HEK293 (cell line): Measurements from ENCODE around the gene IRX3.

Experiments
- BCL11A ChIP-seq: fragments of 450-650 bp; formaldehyde crosslinking; IDR thresholded peaks from 2 replicates; pipeline ENCODE4 v1.5.1; 2016; ENCODE audit warnings: low read depth, missing biosample characterization, missing genetic modification characterization
- HOXA7 ChIP-seq: sonication (generic); formaldehyde crosslinking; IDR thresholded peaks from 2 replicates; pipeline ENCODE4 v1.8.1; 2022; ENCODE audit warnings: missing genetic modification reagents, borderline replicate concordance
- ZBTB1 ChIP-seq: fragments of 450-650 bp; formaldehyde crosslinking; IDR thresholded peaks from 2 replicates; pipeline ENCODE4 v1.5.1; 2016; ENCODE audit warnings: missing biosample characterization, missing genetic modification characterization
- ZBTB7A ChIP-seq: fragments of 450-650 bp; formaldehyde crosslinking; IDR thresholded peaks from 2 replicates; pipeline ENCODE4 v1.5.1; 2016; ENCODE audit warnings: low read depth, missing biosample characterization, missing genetic modification characterization
- ZNF138 ChIP-seq: fragments of 450-650 bp; formaldehyde crosslinking; IDR thresholded peaks from 2 replicates; pipeline ENCODE4 v1.5.1; 2016; ENCODE audit warnings: missing biosample characterization, missing genetic modification characterization, borderline replicate concordance
- ZNF302 ChIP-seq: fragments of 450-650 bp; formaldehyde crosslinking; IDR thresholded peaks from 2 replicates; pipeline ENCODE4 v1.5.1; 2016; ENCODE audit warnings: missing biosample characterization, missing genetic modification characterization, low read depth
- ZNF623 ChIP-seq: fragments of 450-650 bp; formaldehyde crosslinking; IDR thresholded peaks from 2 replicates; pipeline ENCODE4 v1.5.1; 2016; ENCODE audit warnings: missing biosample characterization, missing genetic modification characterization
- ZNF76 ChIP-seq: fragments of 450-650 bp; formaldehyde crosslinking; IDR thresholded peaks from 2 replicates; pipeline ENCODE4; 2016; ENCODE audit warnings: low read depth, missing biosample characterization, missing genetic modification characterization, borderline replicate concordance
- TF ChIP-seq, protein P1 (sequence below): fragments of 450-650 bp; formaldehyde crosslinking; IDR thresholded peaks from 2 replicates; pipeline ENCODE4 v1.5.1; 2016; ENCODE audit warnings: missing biosample characterization, missing genetic modification characterization
- TF ChIP-seq, protein P2 (sequence below): fragments of 450-650 bp; formaldehyde crosslinking; conservative IDR thresholded peaks from 2 replicates; pipeline ENCODE4 v1.5.1; 2016; ENCODE audit warnings: low read depth, missing biosample characterization, missing genetic modification characterization
- TF ChIP-seq, protein P3 (sequence below): fragments of 450-650 bp; formaldehyde crosslinking; IDR thresholded peaks from 2 replicates; pipeline ENCODE4 v1.5.1; 2016; ENCODE audit warnings: missing biosample characterization, missing genetic modification characterization
- TF ChIP-seq, protein P4 (sequence below): fragments of 450-650 bp; formaldehyde crosslinking; IDR thresholded peaks from 2 replicates; pipeline ENCODE4 v1.5.1; 2016; ENCODE audit warnings: missing biosample characterization, missing genetic modification characterization
- TF ChIP-seq, protein P5 (sequence below): sonication (generic); formaldehyde crosslinking; IDR thresholded peaks from 2 replicates; pipeline ENCODE4 v1.8.1; 2022; ENCODE audit warnings: mild to moderate bottlenecking, moderate library complexity, missing genetic modification reagents

DNA sequence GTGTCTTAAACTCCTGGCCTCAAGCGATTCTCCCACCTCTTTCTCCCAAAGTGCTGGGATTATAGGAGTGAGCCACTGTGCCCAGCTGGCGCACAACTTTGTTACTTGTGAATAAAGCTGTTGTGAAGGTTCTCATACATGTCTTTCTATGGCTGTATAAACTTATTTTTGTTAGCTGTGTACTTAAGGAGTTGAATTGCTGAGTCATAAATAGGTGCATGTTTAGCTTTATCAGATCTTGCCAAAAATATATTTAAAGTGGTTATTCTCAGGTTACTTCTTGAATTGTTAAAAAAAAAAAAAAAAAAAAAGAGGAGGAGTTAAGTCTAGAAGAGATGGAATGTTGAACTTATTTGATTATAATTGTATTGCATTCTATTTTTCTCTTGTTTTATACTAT, 47.6 kb upstream of the IRX3 start:
- TF ChIP-seq, protein P1, sequence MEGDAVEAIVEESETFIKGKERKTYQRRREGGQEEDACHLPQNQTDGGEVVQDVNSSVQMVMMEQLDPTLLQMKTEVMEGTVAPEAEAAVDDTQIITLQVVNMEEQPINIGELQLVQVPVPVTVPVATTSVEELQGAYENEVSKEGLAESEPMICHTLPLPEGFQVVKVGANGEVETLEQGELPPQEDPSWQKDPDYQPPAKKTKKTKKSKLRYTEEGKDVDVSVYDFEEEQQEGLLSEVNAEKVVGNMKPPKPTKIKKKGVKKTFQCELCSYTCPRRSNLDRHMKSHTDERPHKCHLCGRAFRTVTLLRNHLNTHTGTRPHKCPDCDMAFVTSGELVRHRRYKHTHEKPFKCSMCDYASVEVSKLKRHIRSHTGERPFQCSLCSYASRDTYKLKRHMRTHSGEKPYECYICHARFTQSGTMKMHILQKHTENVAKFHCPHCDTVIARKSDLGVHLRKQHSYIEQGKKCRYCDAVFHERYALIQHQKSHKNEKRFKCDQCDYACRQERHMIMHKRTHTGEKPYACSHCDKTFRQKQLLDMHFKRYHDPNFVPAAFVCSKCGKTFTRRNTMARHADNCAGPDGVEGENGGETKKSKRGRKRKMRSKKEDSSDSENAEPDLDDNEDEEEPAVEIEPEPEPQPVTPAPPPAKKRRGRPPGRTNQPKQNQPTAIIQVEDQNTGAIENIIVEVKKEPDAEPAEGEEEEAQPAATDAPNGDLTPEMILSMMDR (tag by site-specific recombination): no peak
- TF ChIP-seq ZNF138 (tag by site-specific recombination) (no peak), ZNF302 (tag by site-specific recombination) (no peak), HOXA7 (CRISPR knock-in tag) (no peak), ZNF623 (tag by site-specific recombination) (no peak), BCL11A (tag by site-specific recombination) (no peak), ZBTB7A (tag by site-specific recombination) (no peak), ZBTB1 (no peak), ZNF76 (tag by site-specific recombination) (no peak)
- TF ChIP-seq, protein P2, sequence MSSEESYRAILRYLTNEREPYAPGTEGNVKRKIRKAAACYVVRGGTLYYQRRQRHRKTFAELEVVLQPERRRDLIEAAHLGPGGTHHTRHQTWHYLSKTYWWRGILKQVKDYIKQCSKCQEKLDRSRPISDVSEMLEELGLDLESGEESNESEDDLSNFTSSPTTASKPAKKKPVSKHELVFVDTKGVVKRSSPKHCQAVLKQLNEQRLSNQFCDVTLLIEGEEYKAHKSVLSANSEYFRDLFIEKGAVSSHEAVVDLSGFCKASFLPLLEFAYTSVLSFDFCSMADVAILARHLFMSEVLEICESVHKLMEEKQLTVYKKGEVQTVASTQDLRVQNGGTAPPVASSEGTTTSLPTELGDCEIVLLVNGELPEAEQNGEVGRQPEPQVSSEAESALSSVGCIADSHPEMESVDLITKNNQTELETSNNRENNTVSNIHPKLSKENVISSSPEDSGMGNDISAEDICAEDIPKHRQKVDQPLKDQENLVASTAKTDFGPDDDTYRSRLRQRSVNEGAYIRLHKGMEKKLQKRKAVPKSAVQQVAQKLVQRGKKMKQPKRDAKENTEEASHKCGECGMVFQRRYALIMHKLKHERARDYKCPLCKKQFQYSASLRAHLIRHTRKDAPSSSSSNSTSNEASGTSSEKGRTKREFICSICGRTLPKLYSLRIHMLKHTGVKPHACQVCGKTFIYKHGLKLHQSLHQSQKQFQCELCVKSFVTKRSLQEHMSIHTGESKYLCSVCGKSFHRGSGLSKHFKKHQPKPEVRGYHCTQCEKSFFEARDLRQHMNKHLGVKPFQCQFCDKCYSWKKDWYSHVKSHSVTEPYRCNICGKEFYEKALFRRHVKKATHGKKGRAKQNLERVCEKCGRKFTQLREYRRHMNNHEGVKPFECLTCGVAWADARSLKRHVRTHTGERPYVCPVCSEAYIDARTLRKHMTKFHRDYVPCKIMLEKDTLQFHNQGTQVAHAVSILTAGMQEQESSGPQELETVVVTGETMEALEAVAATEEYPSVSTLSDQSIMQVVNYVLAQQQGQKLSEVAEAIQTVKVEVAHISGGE: no peak
- TF ChIP-seq, protein P3, sequence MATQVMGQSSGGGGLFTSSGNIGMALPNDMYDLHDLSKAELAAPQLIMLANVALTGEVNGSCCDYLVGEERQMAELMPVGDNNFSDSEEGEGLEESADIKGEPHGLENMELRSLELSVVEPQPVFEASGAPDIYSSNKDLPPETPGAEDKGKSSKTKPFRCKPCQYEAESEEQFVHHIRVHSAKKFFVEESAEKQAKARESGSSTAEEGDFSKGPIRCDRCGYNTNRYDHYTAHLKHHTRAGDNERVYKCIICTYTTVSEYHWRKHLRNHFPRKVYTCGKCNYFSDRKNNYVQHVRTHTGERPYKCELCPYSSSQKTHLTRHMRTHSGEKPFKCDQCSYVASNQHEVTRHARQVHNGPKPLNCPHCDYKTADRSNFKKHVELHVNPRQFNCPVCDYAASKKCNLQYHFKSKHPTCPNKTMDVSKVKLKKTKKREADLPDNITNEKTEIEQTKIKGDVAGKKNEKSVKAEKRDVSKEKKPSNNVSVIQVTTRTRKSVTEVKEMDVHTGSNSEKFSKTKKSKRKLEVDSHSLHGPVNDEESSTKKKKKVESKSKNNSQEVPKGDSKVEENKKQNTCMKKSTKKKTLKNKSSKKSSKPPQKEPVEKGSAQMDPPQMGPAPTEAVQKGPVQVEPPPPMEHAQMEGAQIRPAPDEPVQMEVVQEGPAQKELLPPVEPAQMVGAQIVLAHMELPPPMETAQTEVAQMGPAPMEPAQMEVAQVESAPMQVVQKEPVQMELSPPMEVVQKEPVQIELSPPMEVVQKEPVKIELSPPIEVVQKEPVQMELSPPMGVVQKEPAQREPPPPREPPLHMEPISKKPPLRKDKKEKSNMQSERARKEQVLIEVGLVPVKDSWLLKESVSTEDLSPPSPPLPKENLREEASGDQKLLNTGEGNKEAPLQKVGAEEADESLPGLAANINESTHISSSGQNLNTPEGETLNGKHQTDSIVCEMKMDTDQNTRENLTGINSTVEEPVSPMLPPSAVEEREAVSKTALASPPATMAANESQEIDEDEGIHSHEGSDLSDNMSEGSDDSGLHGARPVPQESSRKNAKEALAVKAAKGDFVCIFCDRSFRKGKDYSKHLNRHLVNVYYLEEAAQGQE: no peak
- TF ChIP-seq, protein P4, sequence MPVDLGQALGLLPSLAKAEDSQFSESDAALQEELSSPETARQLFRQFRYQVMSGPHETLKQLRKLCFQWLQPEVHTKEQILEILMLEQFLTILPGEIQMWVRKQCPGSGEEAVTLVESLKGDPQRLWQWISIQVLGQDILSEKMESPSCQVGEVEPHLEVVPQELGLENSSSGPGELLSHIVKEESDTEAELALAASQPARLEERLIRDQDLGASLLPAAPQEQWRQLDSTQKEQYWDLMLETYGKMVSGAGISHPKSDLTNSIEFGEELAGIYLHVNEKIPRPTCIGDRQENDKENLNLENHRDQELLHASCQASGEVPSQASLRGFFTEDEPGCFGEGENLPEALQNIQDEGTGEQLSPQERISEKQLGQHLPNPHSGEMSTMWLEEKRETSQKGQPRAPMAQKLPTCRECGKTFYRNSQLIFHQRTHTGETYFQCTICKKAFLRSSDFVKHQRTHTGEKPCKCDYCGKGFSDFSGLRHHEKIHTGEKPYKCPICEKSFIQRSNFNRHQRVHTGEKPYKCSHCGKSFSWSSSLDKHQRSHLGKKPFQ: no peak
- TF ChIP-seq, protein P5, sequence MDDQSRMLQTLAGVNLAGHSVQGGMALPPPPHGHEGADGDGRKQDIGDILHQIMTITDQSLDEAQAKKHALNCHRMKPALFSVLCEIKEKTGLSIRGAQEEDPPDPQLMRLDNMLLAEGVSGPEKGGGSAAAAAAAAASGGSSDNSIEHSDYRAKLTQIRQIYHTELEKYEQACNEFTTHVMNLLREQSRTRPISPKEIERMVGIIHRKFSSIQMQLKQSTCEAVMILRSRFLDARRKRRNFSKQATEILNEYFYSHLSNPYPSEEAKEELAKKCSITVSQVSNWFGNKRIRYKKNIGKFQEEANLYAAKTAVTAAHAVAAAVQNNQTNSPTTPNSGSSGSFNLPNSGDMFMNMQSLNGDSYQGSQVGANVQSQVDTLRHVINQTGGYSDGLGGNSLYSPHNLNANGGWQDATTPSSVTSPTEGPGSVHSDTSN (CRISPR knock-in tag): no peak
